HG02973 (cell line): ENCODE measurements around the gene HNF1A.

Experiments
- ATAC-seq: cut with Tn5 transposase; IDR thresholded peaks from one replicate; pipeline ENCODE4 v1.9.1; 2021; ENCODE audit warnings: moderate library complexity; ENCODE audit not compliant: unreplicated experiment

HNF1A gene

GRCh38 chr12:120984351-120984898 lies 6.1 kb downstream of the HNF1A start:
- no peak for ATAC-seq

DNA sequence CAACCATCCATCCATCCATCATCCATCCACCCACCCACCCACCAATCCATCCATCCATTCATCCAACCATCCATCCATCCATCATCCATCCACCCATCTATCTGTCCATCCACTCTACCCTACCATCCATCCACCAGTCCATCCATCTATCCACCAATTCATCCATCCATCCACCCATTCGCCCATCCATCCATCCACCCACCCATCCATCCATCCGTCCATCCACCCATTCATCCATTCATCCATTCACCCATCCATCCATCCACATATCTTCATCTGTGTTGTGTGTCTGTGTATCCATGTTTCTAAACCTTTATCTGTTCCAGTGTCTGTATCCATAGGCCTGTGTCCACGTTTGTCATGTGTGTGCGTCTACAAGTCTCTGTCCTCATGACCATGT lies 9.9 kb downstream of the HNF1A start:
- no peak for ATAC-seq

DNA sequence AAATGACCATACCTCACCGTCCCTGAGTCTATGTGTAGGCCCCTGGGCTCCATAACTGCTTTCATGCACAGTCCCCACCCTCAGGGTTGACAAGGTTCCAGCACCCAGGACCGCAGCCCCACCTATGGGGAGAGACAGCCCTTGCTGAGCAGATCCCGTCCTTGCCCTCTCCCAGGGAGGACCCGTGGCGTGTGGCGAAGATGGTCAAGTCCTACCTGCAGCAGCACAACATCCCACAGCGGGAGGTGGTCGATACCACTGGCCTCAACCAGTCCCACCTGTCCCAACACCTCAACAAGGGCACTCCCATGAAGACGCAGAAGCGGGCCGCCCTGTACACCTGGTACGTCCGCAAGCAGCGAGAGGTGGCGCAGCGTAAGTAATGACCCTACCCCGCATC lies 10.3 kb downstream of the HNF1A start:
- no peak for ATAC-seq

DNA sequence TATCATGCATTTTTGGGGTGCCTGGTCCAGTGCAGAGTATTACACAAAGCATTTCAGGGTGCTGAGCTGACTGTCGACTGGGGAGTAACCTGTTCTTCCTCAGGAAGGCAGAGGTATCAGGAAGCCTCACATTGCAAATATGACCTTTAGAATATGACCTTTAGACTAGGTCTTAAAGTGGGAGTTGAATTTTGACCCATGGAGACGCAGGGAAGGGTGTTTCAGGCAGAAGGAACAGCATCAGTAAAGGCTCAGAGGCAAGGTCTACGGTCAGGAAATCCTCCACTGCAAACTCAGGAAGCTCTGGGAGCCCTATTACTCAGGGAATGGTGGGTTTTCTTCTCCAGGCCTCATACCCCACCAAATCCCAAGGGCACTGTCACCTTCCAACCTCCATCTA lies 11.3 kb downstream of the HNF1A start:
- no peak for ATAC-seq

- ATAC-seq = no peak
Observed at GRCh38 chr12:120990487-120991055, 12.2 kb downstream of the HNF1A start.

- ATAC-seq = no peak
Observed at GRCh38 chr12:120991965-120992364, 13.6 kb downstream of the HNF1A start.

DNA sequence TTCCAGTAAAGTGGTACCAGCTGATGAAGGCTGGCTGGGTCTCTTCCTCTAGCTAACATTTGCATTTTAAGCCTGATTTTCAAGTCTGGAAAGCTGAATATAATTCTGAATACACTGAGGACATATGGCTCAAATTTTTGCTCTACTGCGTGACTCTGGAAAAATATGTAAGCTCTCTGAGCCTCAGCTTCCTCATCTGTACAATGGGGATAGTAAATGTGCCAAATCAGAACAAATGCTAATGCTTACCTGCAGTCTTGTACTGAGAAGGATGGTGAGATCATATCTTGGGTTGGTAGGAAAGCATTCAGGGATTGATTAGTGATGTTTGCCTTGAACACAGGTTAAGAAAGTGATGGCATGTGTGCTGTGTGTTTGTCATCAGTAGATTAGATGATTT lies 14.6 kb downstream of the HNF1A start:
- no peak for ATAC-seq

GRCh38 chr12:120993496-120993895 lies 15.2 kb downstream of the HNF1A start:
- no peak for ATAC-seq

- no peak for ATAC-seq
Observed at GRCh38 chr12:120994059-120994458, 15.7 kb downstream of the HNF1A start.

- ATAC-seq = no peak
Observed at GRCh38 chr12:120994589-120995337, 16.4 kb downstream of the HNF1A start.

DNA sequence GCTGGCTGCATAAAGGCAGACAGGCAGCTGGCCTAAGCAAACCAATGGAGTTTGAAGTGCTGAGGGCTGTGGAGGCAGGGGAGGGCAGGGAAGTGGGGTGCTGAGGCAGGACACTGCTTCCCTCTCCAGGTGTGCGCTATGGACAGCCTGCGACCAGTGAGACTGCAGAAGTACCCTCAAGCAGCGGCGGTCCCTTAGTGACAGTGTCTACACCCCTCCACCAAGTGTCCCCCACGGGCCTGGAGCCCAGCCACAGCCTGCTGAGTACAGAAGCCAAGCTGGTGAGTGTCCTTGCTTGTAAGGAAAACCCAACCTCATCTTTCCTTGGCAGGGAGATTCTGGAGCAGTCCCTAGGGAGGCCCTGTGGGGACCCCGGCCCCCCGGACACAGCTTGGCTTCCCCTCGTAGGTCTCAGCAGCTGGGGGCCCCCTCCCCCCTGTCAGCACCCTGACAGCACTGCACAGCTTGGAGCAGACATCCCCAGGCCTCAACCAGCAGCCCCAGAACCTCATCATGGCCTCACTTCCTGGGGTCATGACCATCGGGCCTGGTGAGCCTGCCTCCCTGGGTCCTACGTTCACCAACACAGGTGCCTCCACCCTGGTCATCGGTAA lies 17.9 kb downstream of the HNF1A start:
- ATAC-seq = no peak

DNA sequence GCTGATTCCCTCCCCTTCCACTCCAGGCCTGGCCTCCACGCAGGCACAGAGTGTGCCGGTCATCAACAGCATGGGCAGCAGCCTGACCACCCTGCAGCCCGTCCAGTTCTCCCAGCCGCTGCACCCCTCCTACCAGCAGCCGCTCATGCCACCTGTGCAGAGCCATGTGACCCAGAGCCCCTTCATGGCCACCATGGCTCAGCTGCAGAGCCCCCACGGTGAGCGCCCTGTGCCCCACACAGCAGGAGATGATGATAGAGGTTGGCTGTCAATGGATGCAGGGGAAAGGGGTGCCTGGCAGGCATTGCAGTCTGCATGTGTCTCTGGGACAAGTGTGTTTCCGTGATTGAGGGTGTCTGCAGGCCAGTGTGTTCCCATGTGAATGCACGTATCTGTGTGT lies 19.1 kb downstream of the HNF1A start:
- ATAC-seq = no peak

- ATAC-seq = no peak
Observed at GRCh38 chr12:120998435-120998834, 20.1 kb downstream of the HNF1A start.

DNA sequence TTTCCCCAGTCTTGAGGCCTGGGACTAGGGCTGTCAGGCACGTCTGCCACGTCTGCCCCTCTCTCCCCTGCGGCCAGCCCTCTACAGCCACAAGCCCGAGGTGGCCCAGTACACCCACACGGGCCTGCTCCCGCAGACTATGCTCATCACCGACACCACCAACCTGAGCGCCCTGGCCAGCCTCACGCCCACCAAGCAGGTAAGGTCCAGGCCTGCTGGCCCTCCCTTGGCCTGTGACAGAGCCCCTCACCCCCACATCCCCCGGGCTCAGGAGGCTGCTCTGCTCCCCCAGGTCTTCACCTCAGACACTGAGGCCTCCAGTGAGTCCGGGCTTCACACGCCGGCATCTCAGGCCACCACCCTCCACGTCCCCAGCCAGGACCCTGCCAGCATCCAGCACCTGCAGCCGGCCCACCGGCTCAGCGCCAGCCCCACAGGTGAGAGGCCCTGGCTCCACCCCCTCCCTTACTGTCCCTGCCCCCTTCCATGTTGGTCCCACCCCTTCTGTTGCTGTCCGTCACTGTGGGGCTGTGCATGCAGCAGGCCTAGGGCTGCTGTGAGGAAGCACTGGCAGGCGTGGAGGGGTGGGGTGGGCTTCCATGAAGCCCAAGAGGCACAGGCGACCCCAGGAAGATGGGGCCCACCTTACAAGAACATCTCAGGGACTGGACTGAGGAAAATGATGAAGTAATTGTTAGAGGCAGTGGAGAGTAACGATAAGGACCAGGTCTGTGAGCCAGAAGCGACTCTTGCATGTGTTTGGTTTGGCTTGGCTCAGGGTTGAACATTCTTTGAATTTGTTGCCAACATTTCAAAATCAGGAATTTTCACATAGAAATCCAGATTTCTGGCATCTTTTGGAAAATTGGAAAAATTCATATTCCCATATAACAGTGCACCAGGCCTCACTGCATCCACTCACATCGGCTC lies 21.1 kb downstream of the HNF1A start:
- ATAC-seq = no peak

DNA sequence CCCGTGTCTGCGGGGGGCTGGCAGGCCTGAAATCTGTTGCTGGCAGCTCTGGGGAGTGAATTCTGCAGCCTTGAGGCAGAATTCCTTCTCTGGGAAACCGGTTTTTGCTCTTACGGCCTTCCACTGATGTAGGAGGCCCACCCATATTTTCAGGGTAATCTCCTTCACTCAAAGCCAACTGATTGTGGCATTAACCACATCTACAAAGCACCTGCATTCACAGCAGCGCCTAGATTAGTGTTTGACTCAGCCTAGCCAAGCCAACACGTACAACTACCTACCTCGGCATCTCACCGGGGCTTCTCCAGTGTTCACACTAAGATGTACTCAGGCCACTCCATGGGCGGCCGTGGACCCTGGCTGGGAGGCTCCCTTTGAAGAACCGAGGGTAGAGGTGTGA lies 22.2 kb downstream of the HNF1A start:
- ATAC-seq = no peak

DNA sequence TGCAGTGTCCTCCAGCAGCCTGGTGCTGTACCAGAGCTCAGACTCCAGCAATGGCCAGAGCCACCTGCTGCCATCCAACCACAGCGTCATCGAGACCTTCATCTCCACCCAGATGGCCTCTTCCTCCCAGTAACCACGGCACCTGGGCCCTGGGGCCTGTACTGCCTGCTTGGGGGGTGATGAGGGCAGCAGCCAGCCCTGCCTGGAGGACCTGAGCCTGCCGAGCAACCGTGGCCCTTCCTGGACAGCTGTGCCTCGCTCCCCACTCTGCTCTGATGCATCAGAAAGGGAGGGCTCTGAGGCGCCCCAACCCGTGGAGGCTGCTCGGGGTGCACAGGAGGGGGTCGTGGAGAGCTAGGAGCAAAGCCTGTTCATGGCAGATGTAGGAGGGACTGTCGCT lies 22.7 kb downstream of the HNF1A start:
- no peak for ATAC-seq

- ATAC-seq = no peak
Observed at GRCh38 chr12:121001841-121002483, 23.6 kb downstream of the HNF1A start.

DNA sequence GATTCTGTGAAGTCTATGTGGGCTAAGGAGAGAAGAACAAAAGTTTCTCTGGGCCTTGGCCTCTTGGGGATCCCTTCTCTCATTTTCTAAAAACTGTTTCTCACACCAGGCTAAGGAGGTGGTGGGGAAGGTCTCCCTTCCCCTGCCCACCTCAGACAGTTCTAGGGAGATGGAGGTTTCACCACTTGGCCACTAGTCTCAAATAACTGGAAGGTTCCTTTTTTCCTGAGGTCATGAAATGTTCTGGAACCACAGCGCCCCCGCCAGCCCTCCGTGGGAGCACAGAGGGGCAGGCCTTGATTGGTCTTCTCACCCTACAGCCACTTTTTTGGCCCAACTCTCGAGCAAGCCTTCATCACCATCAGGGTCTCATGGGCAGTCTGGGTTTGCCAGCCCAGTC lies 25.3 kb downstream of the HNF1A start:
- ATAC-seq = no peak

GRCh38 chr12:121004253-121004815 lies 26.0 kb downstream of the HNF1A start:
- ATAC-seq = no peak

DNA sequence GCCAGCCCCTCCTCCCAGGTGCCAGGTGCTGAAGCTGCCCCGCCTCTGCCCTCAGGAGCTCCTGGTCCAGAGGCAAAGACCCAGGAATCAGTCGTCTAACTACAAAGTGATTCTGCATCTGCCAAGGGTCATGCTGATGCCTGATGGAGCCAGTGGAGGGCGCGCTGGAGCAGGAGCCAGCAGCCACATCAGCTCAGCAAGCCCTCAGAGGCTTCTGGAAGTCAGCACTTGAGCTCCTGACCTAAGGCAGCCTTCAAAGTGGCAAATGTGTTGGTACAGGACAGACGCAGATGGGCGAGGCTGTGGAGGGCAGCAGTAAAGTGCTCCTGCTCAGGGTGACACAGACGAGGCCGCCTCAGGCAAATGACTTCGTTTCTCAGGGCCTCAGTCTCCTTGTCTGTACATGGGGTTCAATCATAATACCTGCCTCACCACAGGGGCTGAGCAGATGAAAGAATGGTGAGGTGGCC lies 27.0 kb downstream of the HNF1A start:
- no peak for ATAC-seq
